Sigmoid colon (tissue), 3 donors: Measurements from ENCODE around the gene PIK3CD.

Source experiments
- CTCF ChIP-seq, 4 experiments: fragments of 450-650 bp in 3 of 4; fragments of 200-600 bp in 1 of 4; IDR thresholded peaks; one replicate each; pipeline ENCODE4 v1.5.1; 2016 to 2019; ENCODE audit warnings: antibody characterized with exemption in 4 of 4, mild to moderate bottlenecking in 3 of 4, moderate library complexity in 2 of 4
- POLR2A ChIP-seq, 2 donors: fragments of 450-650 bp; IDR thresholded peaks; one replicate each; pipeline ENCODE4 v1.6.1; 2016; ENCODE audit warnings: antibody characterized with exemption in 2 of 2, mild to moderate bottlenecking in 2 of 2, moderate library complexity in 2 of 2

- TF ChIP-seq POLR2A (IDR thresholded peaks at IDR 0.05) (no peak), CTCF (IDR thresholded peaks at IDR 0.05) (no peak)
Observed at GRCh38 chr1:9675393-9675792, 23.9 kb downstream of the PIK3CD start.
